Cardiac ventricle fibroblast (primary cell): ENCODE data around the gene DEFB125. TPM values are rescaled to one million over a fixed set of nuclear protein-coding genes. Genes with fewer than 3 reads are reported as not detected.

Experiments used
- total RNA-seq: library from RNA; depleted of rRNA; stranded (reverse); fragments of >200 nt; gene quantifications from 2 replicates; pipeline ENCODE4 v1.2.3, GENCODE V29; 2015

Gene DEFB125, protein sequence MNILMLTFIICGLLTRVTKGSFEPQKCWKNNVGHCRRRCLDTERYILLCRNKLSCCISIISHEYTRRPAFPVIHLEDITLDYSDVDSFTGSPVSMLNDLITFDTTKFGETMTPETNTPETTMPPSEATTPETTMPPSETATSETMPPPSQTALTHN
- total RNA-seq: not detected in 2 replicates

DNA sequence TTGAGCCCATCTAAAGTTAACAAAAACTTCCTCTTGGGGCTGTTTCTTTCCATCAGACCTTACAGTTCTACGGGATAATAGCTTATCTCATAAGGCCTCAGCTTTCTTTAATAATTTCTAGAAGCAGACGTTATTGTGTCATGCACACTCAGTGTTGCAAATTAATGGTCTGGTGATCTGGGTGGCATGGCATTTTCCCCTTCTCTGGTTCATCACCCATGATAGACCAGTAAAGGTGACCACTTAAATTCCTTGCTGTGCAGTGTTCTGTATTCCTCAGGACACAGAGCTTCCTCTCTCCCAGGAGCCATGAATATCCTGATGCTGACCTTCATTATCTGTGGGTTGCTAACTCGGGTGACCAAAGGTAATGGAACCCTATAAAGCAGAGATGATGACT lies at the start of gene DEFB125:
Gene DEFB125, plus strand, starts transcription at position 272 of the 400 bp plus-strand sequence. Its CDS starts 38 bp downstream, at position 310.

DNA sequence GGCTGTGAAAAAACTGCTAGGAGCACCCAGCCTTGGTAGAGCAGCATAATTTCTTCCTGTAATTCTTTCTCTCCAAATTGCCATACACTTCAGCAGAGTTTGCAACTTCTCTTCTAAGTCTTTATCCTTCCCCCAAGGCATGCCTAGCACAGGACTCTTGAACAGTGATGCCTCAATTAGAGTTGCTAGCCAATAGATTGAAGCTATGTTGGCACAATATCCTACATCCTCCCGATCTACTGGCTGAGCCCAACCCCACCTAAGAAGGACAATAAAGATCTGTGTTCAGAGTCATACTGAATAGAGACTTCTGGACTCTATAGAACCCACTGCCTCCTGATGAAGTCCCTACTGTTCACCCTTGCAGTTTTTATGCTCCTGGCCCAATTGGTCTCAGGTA lies 54.8 kb downstream of the DEFB125 start, which contains the start of gene DEFB126:
Gene DEFB126, plus strand, starts transcription at position 301 of the 400 bp plus-strand sequence. Its CDS starts 39 bp downstream, at position 340.

Other genes starting within 250 kb of the DEFB125 start
- gene DEFB126, start 54.9 kb downstream of the DEFB125 start, total RNA-seq: not detected in 2 replicates
- not detected in 2 replicates for gene DEFB127, start 69.8 kb downstream of the DEFB125 start, total RNA-seq
- gene DEFB128, start 102.0 kb downstream of the DEFB125 start, total RNA-seq: not detected in 2 replicates
- gene DEFB129, start 139.6 kb downstream of the DEFB125 start, total RNA-seq: not detected in 2 replicates
- gene DEFB132, start 170.1 kb downstream of the DEFB125 start, total RNA-seq: not detected in 2 replicates
- gene C20orf96, start 203.1 kb downstream of the DEFB125 start, total RNA-seq: 1.7 and 1.9 TPM in 2 replicates
- 12.5 and 16.4 TPM in 2 replicates for gene ZCCHC3, start 209.9 kb downstream of the DEFB125 start, total RNA-seq
- gene SOX12, start 237.9 kb downstream of the DEFB125 start, total RNA-seq: 15.2 and 16.2 TPM in 2 replicates